Stimulated activated effector memory CD8-positive, alpha-beta T cell treated with anti-CD3 and anti-CD28 coated beads, Interleukin-12 subunit alpha, Interleukin-12 subunit beta, amount 100 ng/mL, for 72 hours (primary cell): ENCODE data around the gene MYO10.

Experiments
- ATAC-seq: fragments of 150-1000 bp; cut with Tn5 transposase; 2 replicates; pipeline ENCODE4 v1.10.0; 2021
- DNase-seq, 2 donors: peaks; one replicate each; pipeline ENCODE4 v3.0.0; 2021 to 2022; ENCODE audit warnings: low spot score in 2 of 2
- H3K27ac Mint-ChIP-seq: one replicate; pipeline ENCODE4 v1.8.0; 2022; ENCODE audit warnings: mild to moderate bottlenecking, mixed read lengths
- H3K36me3 Mint-ChIP-seq: one replicate; pipeline ENCODE4 v1.8.0; 2022; ENCODE audit warnings: mild to moderate bottlenecking, mixed read lengths
- H3K4me1 Mint-ChIP-seq: one replicate; pipeline ENCODE4 v1.8.0; 2022; ENCODE audit warnings: mixed read lengths
- H3K4me3 Mint-ChIP-seq: one replicate; pipeline ENCODE4 v1.8.0; 2022; ENCODE audit warnings: mild to moderate bottlenecking, mixed read lengths
- H3K9me3 Mint-ChIP-seq: one replicate; pipeline ENCODE4 v1.8.0; 2022; ENCODE audit warnings: mixed read lengths

The MYO10 gene

GRCh38 chr5:16812911-16813310, 123.2 kb downstream of the MYO10 start:
- H3K9me3 Mint-ChIP-seq: no peaks in the 10 kb centered on the region
- no peak for ATAC-seq
- H3K4me1 Mint-ChIP-seq: no peaks in the 10 kb centered on the region
- no peak overlapping the region for H3K27ac Mint-ChIP-seq
- no peak for DNase-seq
- H3K36me3 Mint-ChIP-seq: no peaks in the 10 kb centered on the region
- H3K4me3 Mint-ChIP-seq: no peak overlapping the region

DNA sequence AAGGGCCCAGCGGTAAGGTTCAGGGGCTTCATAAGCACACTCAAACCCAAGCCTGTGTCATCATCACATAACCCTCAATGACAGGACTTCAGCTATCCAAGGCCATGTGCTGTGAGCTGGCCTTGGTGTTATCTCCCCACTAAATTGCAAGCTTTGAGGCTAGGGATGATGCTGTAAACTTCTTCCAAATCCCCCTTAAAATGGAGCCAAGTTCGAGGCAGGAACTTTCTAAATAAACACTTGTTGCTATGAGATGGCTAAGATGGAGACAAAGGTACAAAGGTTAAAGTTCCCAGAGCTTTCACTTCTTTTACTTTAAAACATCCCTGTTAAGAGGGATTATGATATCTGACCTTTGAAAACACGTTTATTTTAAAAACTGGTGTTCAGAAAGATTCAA, 123.6 kb downstream of the MYO10 start:
- no peak overlapping the region for H3K27ac Mint-ChIP-seq
- peaks cover 4% of the 10 kb centered on the region for H3K9me3 Mint-ChIP-seq
- ATAC-seq (no peak), DNase-seq (no peak)
- no peaks in the 10 kb centered on the region for H3K4me1 Mint-ChIP-seq
- no peak overlapping the region for H3K4me3 Mint-ChIP-seq
- no peaks in the 10 kb centered on the region for H3K36me3 Mint-ChIP-seq

GRCh38 chr5:16810208-16810854, 125.8 kb downstream of the MYO10 start:
- DNase-seq: no peak
- Mint-ChIP-seq H3K36me3 (no peaks in the 10 kb centered on the region), H3K9me3 (peaks cover 5% of the 10 kb centered on the region), H3K27ac (no peak overlapping the region), H3K4me3 (no peak overlapping the region), H3K4me1 (no peaks in the 10 kb centered on the region)
- no peak for ATAC-seq

- no peaks in the 10 kb centered on the region for H3K4me1 Mint-ChIP-seq
- peaks cover 5% of the 10 kb centered on the region for H3K9me3 Mint-ChIP-seq
- no peaks in the 10 kb centered on the region for H3K36me3 Mint-ChIP-seq
- H3K27ac Mint-ChIP-seq: no peak overlapping the region
- ATAC-seq (no peak), DNase-seq (no peak)
- H3K4me3 Mint-ChIP-seq: no peak overlapping the region
Observed at GRCh38 chr5:16809395-16810207, 126.5 kb downstream of the MYO10 start.

DNA sequence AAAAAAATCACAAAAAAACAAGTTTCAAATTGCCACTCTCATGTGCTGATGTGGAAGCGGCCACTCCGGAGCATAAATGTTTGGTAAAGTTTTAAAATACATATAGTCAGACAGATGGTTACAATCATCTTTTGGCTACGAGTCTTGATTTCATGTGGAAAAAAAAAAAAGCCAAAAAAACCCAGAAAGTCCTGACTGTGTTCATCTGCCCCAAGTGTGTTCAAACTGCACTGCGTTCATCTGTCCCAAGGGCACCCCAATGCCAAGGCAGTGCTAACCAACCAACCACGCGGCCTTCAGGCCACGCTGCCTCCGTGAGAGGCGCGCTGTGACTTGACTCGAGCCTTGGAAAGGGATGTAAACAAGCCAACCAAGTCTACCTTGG, 127.1 kb downstream of the MYO10 start:
- H3K27ac Mint-ChIP-seq: no peak overlapping the region
- H3K36me3 Mint-ChIP-seq: no peaks in the 10 kb centered on the region
- H3K9me3 Mint-ChIP-seq: peaks cover 5% of the 10 kb centered on the region
- no peak overlapping the region for H3K4me3 Mint-ChIP-seq
- no peaks in the 10 kb centered on the region for H3K4me1 Mint-ChIP-seq
- DNase-seq: no peak
- no peak for ATAC-seq

DNA sequence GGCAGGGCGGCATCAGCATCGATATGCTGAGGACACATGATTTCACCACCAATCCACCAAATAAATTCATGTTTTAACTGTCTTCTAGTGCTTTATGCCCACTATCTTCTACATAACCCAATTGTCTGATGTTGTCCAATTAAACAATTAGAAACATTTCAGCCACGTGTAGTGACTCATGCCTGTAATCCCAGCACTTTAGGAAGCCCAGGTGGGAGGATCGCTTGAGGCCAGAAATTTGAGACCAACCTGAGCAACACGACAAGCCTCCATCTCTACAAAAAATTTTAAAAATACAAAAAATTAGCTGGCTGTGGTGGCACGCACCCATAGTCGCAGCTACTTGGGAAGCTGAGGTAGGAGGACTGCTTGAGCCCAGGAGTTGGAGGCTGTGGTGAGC, 128.1 kb downstream of the MYO10 start:
- H3K4me3 Mint-ChIP-seq: no peak overlapping the region
- ATAC-seq (no peak), DNase-seq (no peak)
- H3K4me1 Mint-ChIP-seq: no peaks in the 10 kb centered on the region
- H3K36me3 Mint-ChIP-seq: no peaks in the 10 kb centered on the region
- no peak overlapping the region for H3K27ac Mint-ChIP-seq
- peaks cover 5% of the 10 kb centered on the region for H3K9me3 Mint-ChIP-seq

DNA sequence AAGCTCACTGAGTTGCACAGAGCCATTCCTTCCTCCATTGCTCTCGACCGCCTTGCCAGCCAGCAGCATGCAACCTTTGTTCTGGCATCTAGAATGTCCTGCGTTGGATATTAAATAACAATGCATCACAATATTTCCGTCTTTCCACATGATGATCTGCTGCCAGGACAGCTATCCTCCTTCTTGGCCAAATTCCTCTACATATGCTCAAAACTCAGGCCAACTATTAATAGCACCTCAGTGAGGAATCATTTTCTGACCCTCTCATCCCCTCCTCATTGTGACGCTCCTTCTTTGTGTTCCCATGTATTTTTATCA, 128.6 kb downstream of the MYO10 start:
- Mint-ChIP-seq H3K4me1 (no peaks in the 10 kb centered on the region), H3K27ac (no peak overlapping the region), H3K36me3 (no peaks in the 10 kb centered on the region), H3K9me3 (peaks cover 5% of the 10 kb centered on the region), H3K4me3 (no peak overlapping the region)
- DNase-seq (no peak), ATAC-seq (no peak)

GRCh38 chr5:16806711-16807546, 129.2 kb downstream of the MYO10 start:
- no peak overlapping the region for H3K4me3 Mint-ChIP-seq
- H3K4me1 Mint-ChIP-seq: no peaks in the 10 kb centered on the region
- no peak for ATAC-seq
- H3K9me3 Mint-ChIP-seq: peaks cover 5% of the 10 kb centered on the region
- H3K27ac Mint-ChIP-seq: no peak overlapping the region
- no peaks in the 10 kb centered on the region for H3K36me3 Mint-ChIP-seq
- no peak for DNase-seq

- Mint-ChIP-seq H3K36me3 (no peaks in the 10 kb centered on the region), H3K4me3 (no peak overlapping the region), H3K4me1 (no peaks in the 10 kb centered on the region), H3K9me3 (peaks cover 5% of the 10 kb centered on the region), H3K27ac (no peak overlapping the region)
- DNase-seq (no peak), ATAC-seq (no peak)
Observed at GRCh38 chr5:16805486-16805885, 130.6 kb downstream of the MYO10 start.

GRCh38 chr5:16803831-16804230, 132.3 kb downstream of the MYO10 start:
- Mint-ChIP-seq H3K36me3 (no peaks in the 10 kb centered on the region), H3K4me3 (no peak overlapping the region), H3K27ac (no peak overlapping the region), H3K4me1 (no peaks in the 10 kb centered on the region), H3K9me3 (peaks cover 5% of the 10 kb centered on the region)
- ATAC-seq (peak; percentile 32), DNase-seq (no peak)

GRCh38 chr5:16800477-16800876, 135.6 kb downstream of the MYO10 start:
- DNase-seq (no peak), ATAC-seq (no peak)
- H3K36me3 Mint-ChIP-seq: no peaks in the 10 kb centered on the region
- no peak overlapping the region for H3K27ac Mint-ChIP-seq
- H3K4me1 Mint-ChIP-seq: no peaks in the 10 kb centered on the region
- H3K4me3 Mint-ChIP-seq: no peak overlapping the region
- H3K9me3 Mint-ChIP-seq: no peaks in the 10 kb centered on the region

DNA sequence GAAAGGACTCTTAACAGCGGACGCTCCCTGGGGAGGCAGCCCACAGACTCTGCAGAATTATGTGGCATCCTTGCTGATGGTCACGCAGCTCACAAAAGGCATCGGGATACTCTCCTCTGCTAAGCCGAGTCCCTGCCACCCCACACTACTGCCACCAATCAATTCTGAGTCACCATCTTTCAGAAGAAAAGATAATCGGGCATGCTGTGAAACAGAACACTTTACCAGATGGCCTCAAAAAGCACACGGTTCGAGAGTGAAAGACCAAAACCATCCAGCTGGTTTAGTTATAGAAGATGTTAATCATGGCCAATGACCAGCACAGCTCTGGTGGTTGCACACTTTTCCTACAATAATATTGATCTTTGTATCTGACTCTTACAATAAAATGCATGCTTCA, 136.3 kb downstream of the MYO10 start:
- no peaks in the 10 kb centered on the region for H3K4me1 Mint-ChIP-seq
- ATAC-seq: no peak
- H3K36me3 Mint-ChIP-seq: no peaks in the 10 kb centered on the region

GRCh38 chr5:16797951-16798350, 138.1 kb downstream of the MYO10 start:
- ATAC-seq (no peak), DNase-seq (no peak)
- Mint-ChIP-seq H3K4me1 (no peaks in the 10 kb centered on the region), H3K9me3 (no peaks in the 10 kb centered on the region), H3K36me3 (no peaks in the 10 kb centered on the region), H3K27ac (no peak overlapping the region), H3K4me3 (no peak overlapping the region)

More for the DNA sequence above, 136.3 kb downstream of the MYO10 start:
- no peaks in the 10 kb centered on the region for H3K9me3 Mint-ChIP-seq
- no peak overlapping the region for H3K4me3 Mint-ChIP-seq
- DNase-seq: no peak
- no peak overlapping the region for H3K27ac Mint-ChIP-seq

DNA sequence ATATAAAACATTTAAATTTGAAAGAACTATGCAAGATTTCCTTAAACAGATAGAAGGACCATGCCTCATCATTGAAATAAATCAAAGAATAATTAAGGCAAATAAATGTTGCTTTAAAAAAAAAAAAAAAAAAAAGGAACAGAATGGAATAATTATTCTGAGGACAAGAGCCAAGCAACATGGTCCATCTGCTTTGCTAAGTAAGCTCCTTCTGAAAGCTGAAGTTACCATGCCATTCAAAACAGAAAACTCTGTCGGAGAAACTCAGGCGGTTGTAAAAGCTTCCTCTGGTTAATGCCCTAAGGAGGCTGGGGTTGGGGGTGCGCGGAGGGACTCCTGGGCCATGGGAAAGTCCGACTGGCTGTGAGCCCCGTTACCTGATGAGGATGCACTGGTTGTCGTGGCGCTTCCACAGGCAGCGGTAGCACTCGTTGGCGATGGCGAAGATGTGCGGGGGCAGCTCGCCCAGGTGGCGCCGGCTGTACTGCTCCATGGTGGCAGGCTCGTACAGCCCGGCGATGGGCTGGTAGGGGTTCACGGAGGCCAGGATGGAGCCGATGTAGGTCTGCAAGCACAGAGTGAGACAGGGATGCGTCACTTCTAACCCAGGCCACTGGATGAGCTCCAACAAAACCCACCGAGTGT, 141.7 kb downstream of the MYO10 start:
- Mint-ChIP-seq H3K27ac (no peak overlapping the region), H3K4me3 (no peak overlapping the region), H3K36me3 (no peaks in the 10 kb centered on the region), H3K4me1 (peaks cover 11% of the 10 kb centered on the region), H3K9me3 (no peaks in the 10 kb centered on the region)
- no peak for DNase-seq
- ATAC-seq: no peak

- Mint-ChIP-seq H3K4me1 (peaks cover 11% of the 10 kb centered on the region), H3K36me3 (no peaks in the 10 kb centered on the region), H3K4me3 (no peak overlapping the region), H3K27ac (no peak overlapping the region), H3K9me3 (no peaks in the 10 kb centered on the region)
- ATAC-seq (no peak), DNase-seq (no peak)
Observed at GRCh38 chr5:16792598-16793275, 143.4 kb downstream of the MYO10 start.
